ENCODE measurements around the gene DISC1. TPM values are rescaled to one million over a fixed set of nuclear protein-coding genes. Genes with fewer than 3 reads are reported as not detected.
"Not testable (repeated sequence)": the region's sequence is repeated elsewhere in the genome, so short reads cannot be mapped to it uniquely, and the experiment has no call there.

The DISC1 gene
- total and polyA plus RNA-seq, 12 donors, result 1.0 to 21.0 (median 9.7) TPM

DNA sequence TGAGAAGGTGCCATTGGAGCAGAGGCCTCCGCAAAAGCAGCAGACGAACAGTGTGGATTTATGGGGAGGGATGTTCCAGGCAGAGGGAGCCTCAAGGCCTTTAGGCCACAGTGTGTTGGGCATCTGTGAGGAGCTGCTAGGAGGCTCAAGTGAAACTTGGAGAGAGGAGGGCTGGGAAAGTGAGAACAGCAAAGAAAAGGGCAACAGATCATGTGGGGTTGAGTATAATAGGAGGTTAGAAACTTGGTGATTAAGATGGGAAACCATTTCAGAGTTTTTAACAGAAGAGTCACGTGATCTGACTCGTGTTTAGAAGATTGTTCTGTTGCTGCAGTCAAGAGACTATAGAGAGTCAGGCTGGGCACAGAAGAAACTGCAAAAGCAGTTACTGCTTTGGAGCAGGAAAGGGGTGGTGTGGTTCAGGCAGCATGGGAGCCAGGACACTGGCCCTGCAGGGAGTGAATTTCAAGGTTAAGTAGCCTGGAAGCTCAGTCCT lies 277.0 kb downstream of the DISC1 start:
- no peaks in the 10 kb centered on the region for H3K36me3 ChIP-seq (replicated peaks in 1 of 2)
- WGBS, 4 donors, result 84 to 94% (median 93%) methylated on average over 4 of the region's 4 CpGs
- H3K4me3 ChIP-seq, result no peak overlapping the region
- H3K27me3 ChIP-seq, result no peaks in the 10 kb centered on the region
- no peak for DNase-seq
- intact Hi-C loops (cut with DNase I), result no loop called here
- no peaks in the 10 kb centered on the region for H3K9me3 ChIP-seq (replicated peaks in 1 of 3)
- no peak overlapping the region for H3K27ac ChIP-seq
- TF ChIP-seq, protein P1, sequence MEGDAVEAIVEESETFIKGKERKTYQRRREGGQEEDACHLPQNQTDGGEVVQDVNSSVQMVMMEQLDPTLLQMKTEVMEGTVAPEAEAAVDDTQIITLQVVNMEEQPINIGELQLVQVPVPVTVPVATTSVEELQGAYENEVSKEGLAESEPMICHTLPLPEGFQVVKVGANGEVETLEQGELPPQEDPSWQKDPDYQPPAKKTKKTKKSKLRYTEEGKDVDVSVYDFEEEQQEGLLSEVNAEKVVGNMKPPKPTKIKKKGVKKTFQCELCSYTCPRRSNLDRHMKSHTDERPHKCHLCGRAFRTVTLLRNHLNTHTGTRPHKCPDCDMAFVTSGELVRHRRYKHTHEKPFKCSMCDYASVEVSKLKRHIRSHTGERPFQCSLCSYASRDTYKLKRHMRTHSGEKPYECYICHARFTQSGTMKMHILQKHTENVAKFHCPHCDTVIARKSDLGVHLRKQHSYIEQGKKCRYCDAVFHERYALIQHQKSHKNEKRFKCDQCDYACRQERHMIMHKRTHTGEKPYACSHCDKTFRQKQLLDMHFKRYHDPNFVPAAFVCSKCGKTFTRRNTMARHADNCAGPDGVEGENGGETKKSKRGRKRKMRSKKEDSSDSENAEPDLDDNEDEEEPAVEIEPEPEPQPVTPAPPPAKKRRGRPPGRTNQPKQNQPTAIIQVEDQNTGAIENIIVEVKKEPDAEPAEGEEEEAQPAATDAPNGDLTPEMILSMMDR (IDR thresholded peaks at IDR 0.05), result no peak
- no peak for TF ChIP-seq POLR2A (IDR thresholded peaks at IDR 0.05)
- H3K4me1 ChIP-seq (replicated peaks in 1 of 2), result no peaks in the 10 kb centered on the region

DNA sequence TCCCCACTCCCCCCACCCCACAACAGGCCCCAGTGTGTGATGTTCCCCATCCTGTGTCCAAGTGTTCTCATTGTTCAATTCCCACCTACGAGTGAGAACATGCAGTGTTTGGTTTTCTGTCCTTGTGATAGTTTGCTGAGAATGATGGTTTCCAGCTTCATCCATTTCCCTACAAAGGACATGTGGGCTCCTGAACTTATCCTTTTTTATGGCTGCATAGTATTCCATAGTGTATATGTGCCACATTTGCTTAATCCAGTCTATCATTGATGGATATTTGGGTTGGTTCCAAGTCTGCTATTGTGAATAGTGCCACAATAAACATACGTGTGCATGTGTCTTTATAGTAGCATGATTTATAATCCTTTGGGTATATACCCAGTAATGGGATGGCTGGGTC lies 280.7 kb downstream of the DISC1 start:
- H3K4me3 ChIP-seq; H3K27me3 ChIP-seq; DNase-seq; H3K27ac ChIP-seq; intact Hi-C loops (cut with DNase I); H3K36me3 ChIP-seq (replicated peaks in 1 of 2); H3K4me1 ChIP-seq (replicated peaks in 1 of 2); H3K9me3 ChIP-seq (replicated peaks in 1 of 3): not testable (repeated sequence)
- 92 to 100% (median 99%) methylated on average over 2 of the region's 2 CpGs for WGBS, 4 donors

DNA sequence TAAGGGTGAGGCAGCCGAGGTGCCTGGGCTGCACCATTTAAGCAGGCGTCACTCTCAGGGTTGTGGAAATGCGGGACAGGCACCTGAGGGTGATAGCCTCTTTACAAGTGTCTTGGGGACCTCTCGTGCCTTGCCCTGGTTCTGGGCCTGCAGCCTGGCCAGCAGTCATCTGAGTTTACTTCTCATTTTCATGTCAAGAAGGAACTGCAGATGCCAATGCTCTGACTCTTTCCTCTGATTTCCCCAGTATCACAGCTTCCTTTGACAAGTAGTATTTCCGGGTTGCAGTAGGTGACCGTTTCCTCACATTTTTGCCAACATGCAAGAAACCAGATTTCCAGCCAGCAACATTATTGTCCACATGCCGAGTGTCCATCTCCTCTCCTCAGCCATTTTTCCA lies 286.9 kb downstream of the DISC1 start:
- H3K4me3 ChIP-seq, result no peak overlapping the region
- H3K9me3 ChIP-seq (replicated peaks in 1 of 3), result no peaks in the 10 kb centered on the region
- TF ChIP-seq POLR2A (IDR thresholded peaks at IDR 0.05), result no peak
- TF ChIP-seq, protein P1 (IDR thresholded peaks at IDR 0.05), result no peak
- no peaks in the 10 kb centered on the region for H3K36me3 ChIP-seq (replicated peaks in 1 of 2)
- no peak for DNase-seq
- H3K27me3 ChIP-seq, result no peaks in the 10 kb centered on the region
- no peaks in the 10 kb centered on the region for H3K4me1 ChIP-seq (replicated peaks in 1 of 2)
- 73 to 90% (median 85%) methylated on average over 6 to 7 of the region's 7 CpGs for WGBS, 4 donors
- intact Hi-C loops (cut with DNase I), result no loop called here
- H3K27ac ChIP-seq, result peak overlapping the region in 1 of 5 donors; percentile 10

DNA sequence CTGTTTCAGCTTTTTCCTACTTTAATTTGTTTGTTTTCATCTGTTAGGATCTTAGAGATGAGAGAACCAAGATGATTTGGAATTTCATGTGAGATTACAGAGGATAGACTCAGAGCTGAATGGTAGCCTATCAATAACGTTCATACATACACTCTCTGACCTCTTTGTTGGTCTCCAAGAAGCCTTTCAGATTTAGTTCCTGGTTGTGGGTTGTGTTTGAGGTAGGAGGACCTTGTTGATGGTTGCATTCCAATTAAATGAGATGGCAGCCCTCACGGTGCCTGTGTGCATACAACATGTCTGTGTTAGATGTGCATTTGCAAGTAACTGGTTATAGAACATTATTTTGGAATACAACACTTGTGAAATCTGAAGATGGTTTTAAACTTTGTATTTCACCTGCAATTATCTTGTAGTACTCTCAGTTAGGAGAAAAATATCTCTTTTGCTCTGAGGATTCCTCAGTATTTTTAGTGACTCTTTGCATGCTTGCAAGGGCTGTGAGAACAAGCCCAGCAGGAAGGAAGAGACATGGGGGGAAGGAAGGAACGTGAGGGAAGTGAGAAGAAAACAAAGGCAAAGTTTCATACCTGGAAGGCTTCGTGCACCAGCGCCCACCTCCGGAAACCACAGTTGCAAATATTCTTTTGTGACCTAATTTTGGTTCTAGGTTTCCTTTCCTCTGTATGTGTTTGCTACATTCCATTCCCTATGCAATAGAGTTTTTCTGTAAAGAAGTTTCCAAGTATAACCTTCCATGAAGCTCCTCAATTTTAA lies 291.8 kb downstream of the DISC1 start:
- intact Hi-C loops (cut with DNase I), result no loop called here
- H3K27ac ChIP-seq, result no peak overlapping the region
- 70 to 77% (median 73%) methylated on average over 6 of the region's 6 CpGs for WGBS, 4 donors
- no peak for DNase-seq
- TF ChIP-seq, protein P1 (IDR thresholded peaks at IDR 0.05), result no peak
- TF ChIP-seq POLR2A (IDR thresholded peaks at IDR 0.05), result no peak
- H3K27me3 ChIP-seq, result no peaks in the 10 kb centered on the region
- H3K9me3 ChIP-seq (replicated peaks in 1 of 3), result no peaks in the 10 kb centered on the region
- peaks cover 0 to 9% of the 10 kb centered on the region in 2 donors for H3K4me1 ChIP-seq (replicated peaks in 1 of 2)
- H3K4me3 ChIP-seq, result no peak overlapping the region
- H3K36me3 ChIP-seq (replicated peaks in 1 of 2), result no peaks in the 10 kb centered on the region
